H1 (cell line): ENCODE data around the gene GTF2A1L. TPM values are rescaled to one million over a fixed set of nuclear protein-coding genes. Genes with fewer than 3 reads are reported as not detected.

Experiments
- CTCF ChIA-PET: fragments of 300-600 bp; sonication (Branson Sonifier 250); formaldehyde crosslinking; loops from one replicate; lab custom pipeline; 2021; ENCODE audit not compliant: partially characterized antibody; lab: Charles Lee
- POLR2A ChIA-PET: fragments of 300-600 bp; sonication (Branson Sonifier 250); formaldehyde crosslinking; loops from one replicate; lab custom pipeline; 2021; ENCODE audit warnings: inconsistent platforms; ENCODE audit not compliant: partially characterized antibody; lab: Charles Lee
- DNase-seq, 2 experiments: peaks; one replicate each; pipeline versions ENCODE4 v3.0.0 to v3.0.0-alpha.2; 2010 to 2022; ENCODE audit warnings: low spot score in 2 of 2, low read depth in 1 of 2, mixed read lengths in 1 of 2
- FAIRE-seq: peaks from 2 replicates; lab custom pipeline; 2011; peaks lifted over from hg19 to GRCh38; lab: Jason Lieb, UNC
- H2AFZ ChIP-seq: 2 replicates; pipeline ENCODE4 v1.8.1; 2012; ENCODE audit warnings: low read length, inconsistent platforms
- H2AK5ac ChIP-seq: 2 replicates; pipeline ENCODE4 v1.6.1; 2013; ENCODE audit warnings: low read depth, low read length
- H2BK120ac ChIP-seq: replicated peaks from 2 replicates; pipeline ENCODE3; 2013; ENCODE audit warnings: low read depth, low read length, inconsistent platforms
- H2BK12ac ChIP-seq: 2 replicates; pipeline ENCODE4 v1.6.1; 2013; ENCODE audit warnings: low read depth, low read length
- H2BK15ac ChIP-seq: 2 replicates; pipeline ENCODE4 v1.6.1; 2013; ENCODE audit warnings: low read length
- H2BK20ac ChIP-seq: 2 replicates; pipeline ENCODE4 v1.6.1; 2013; ENCODE audit warnings: low read length
- H2BK5ac ChIP-seq: 2 replicates; pipeline ENCODE4 v1.6.1; 2013; ENCODE audit warnings: low read depth, low read length
- H3K14ac ChIP-seq: 2 replicates; pipeline ENCODE4 v1.6.1; 2013; ENCODE audit warnings: inconsistent platforms; ENCODE audit not compliant: insufficient read length
- H3K18ac ChIP-seq: 2 replicates; pipeline ENCODE4 v1.6.1; 2013; ENCODE audit warnings: low read length; ENCODE audit errors: extremely low read depth
- H3K23ac ChIP-seq: 2 replicates; pipeline ENCODE4 v1.6.1; 2013; ENCODE audit warnings: inconsistent platforms; ENCODE audit not compliant: insufficient read length
- H3K23me2 ChIP-seq: 2 replicates; pipeline ENCODE4 v1.6.1; 2013; ENCODE audit warnings: low read depth, low read length
- H3K27ac ChIP-seq: 2 replicates; pipeline ENCODE4 v1.6.1; 2011; ENCODE audit warnings: low read depth, low read length, inconsistent platforms
- H3K27me3 ChIP-seq, 4 experiments: replicated peaks in 1 of 4; 1 replicate in 1 of 4; 2 replicates in 3 of 4; pipeline versions ENCODE4 v1.6.1 to v1.8.1; 2011 to 2013; ENCODE audit warnings: low read length in 3 of 4, mild to moderate bottlenecking in 3 of 4, inconsistent platforms in 2 of 4, mixed read lengths in 2 of 4, moderate library complexity in 1 of 4; ENCODE audit not compliant: control insufficient read depth in 3 of 4, insufficient read depth in 3 of 4; ENCODE audit errors: extremely low read depth in 1 of 4
- H3K36me3 ChIP-seq, 4 experiments: 2 replicates each; pipeline versions ENCODE4 v1.6.1 to v1.8.1; 2011 to 2013; ENCODE audit warnings: mild to moderate bottlenecking in 4 of 4, low read length in 3 of 4, moderate library complexity in 2 of 4, control low read depth in 1 of 4, inconsistent platforms in 1 of 4; ENCODE audit not compliant: insufficient read depth in 4 of 4, control insufficient read depth in 2 of 4
- H3K4ac ChIP-seq: replicated peaks from 2 replicates; pipeline ENCODE3; 2013; ENCODE audit warnings: low read length, low read depth, mixed read lengths, inconsistent platforms; ENCODE audit not compliant: insufficient read length
- H3K4me1 ChIP-seq, 4 experiments: replicated peaks in 1 of 4; 1 replicate in 1 of 4; 2 replicates in 3 of 4; pipeline versions ENCODE4 v1.6.1 to v1.8.1; 2011 to 2013; ENCODE audit warnings: low read length in 3 of 4, inconsistent platforms in 2 of 4, mixed read lengths in 1 of 4; ENCODE audit not compliant: insufficient read depth in 4 of 4, control insufficient read depth in 3 of 4
- H3K4me2 ChIP-seq, 2 experiments: 2 replicates each; pipeline versions ENCODE4 v1.6.1 to v1.8.1; 2011 to 2013; ENCODE audit warnings: low read depth in 2 of 2, low read length in 2 of 2, control low read depth in 1 of 2, inconsistent platforms in 1 of 2, mild to moderate bottlenecking in 1 of 2; ENCODE audit not compliant: insufficient read depth in 1 of 2
- H3K4me3 ChIP-seq, 4 experiments: fragments of 200-600, 300-600 bp in 1 of 4; sonication (generic), shearing (Covaris generic), sonication (Bioruptor Twin) in 1 of 4; 2 replicates each; pipeline versions ENCODE4 v1.5.1 to v1.8.1; 2011 to 2016; ENCODE audit warnings: low read length in 4 of 4, low read depth in 3 of 4, control low read depth in 2 of 4, inconsistent platforms in 2 of 4, mild to moderate bottlenecking in 2 of 4, mixed read lengths in 1 of 4, moderate library complexity in 1 of 4; ENCODE audit not compliant: insufficient read depth in 2 of 4; ENCODE audit errors: extremely low read depth in 1 of 4
- H3K56ac ChIP-seq: replicated peaks from 2 replicates; pipeline ENCODE3; 2013; ENCODE audit warnings: low read depth, mild to moderate bottlenecking, mixed read lengths, low read length, inconsistent platforms; ENCODE audit not compliant: insufficient read length
- H3K79me1 ChIP-seq: 2 replicates; pipeline ENCODE4 v1.6.1; 2013; ENCODE audit warnings: low read depth, low read length, control low read depth
- H3K79me2 ChIP-seq, 2 experiments: 2 replicates each; pipeline versions ENCODE4 v1.6.1 to v1.8.1; 2012 to 2013; ENCODE audit warnings: low read length in 2 of 2, mild to moderate bottlenecking in 2 of 2, inconsistent platforms in 1 of 2; ENCODE audit not compliant: insufficient read depth in 2 of 2, control insufficient read depth in 1 of 2
- H3K9ac ChIP-seq, 4 experiments: replicated peaks in 1 of 4; 1 replicate in 1 of 4; 2 replicates in 3 of 4; pipeline versions ENCODE4 v1.6.1 to v1.8.1; 2011 to 2013; ENCODE audit warnings: low read depth in 3 of 4, low read length in 3 of 4, control low read depth in 2 of 4, mild to moderate bottlenecking in 2 of 4, moderate library complexity in 2 of 4, inconsistent platforms in 1 of 4; ENCODE audit errors: extremely low read depth in 1 of 4
- H3K9me3 ChIP-seq, 2 experiments: 2 replicates each; pipeline versions ENCODE4 v1.6.1 to v1.8.1; 2012 to 2013; ENCODE audit warnings: mild to moderate bottlenecking in 2 of 2, moderate library complexity in 2 of 2, control low read depth in 1 of 2, inconsistent platforms in 1 of 2, low read depth in 1 of 2, low read length in 1 of 2, mixed read lengths in 1 of 2; ENCODE audit not compliant: insufficient read depth in 2 of 2
- H4K20me1 ChIP-seq, 2 experiments: replicated peaks in 1 of 2; 2 replicates each; pipeline versions ENCODE3 to v1.8.1; 2011 to 2013; ENCODE audit warnings: inconsistent platforms in 2 of 2, low read length in 2 of 2, mild to moderate bottlenecking in 1 of 2; ENCODE audit not compliant: insufficient read depth in 2 of 2, control insufficient read depth in 1 of 2
- H4K5ac ChIP-seq: 2 replicates; pipeline ENCODE4 v1.6.1; 2013; ENCODE audit warnings: low read length, low read depth, mixed read lengths, inconsistent platforms; ENCODE audit not compliant: insufficient read length
- H4K8ac ChIP-seq: 2 replicates; pipeline ENCODE4 v1.8.0; 2013; ENCODE audit warnings: mild to moderate bottlenecking, moderate library complexity, low read length, inconsistent platforms; ENCODE audit not compliant: insufficient read depth; ENCODE audit errors: extremely low read depth
- H4K91ac ChIP-seq: replicated peaks from 2 replicates; pipeline ENCODE3; 2013; ENCODE audit warnings: low read length, mixed read lengths, inconsistent platforms; ENCODE audit not compliant: insufficient read length
- BACH1 ChIP-seq: IDR thresholded peaks from 2 replicates; pipeline ENCODE4 v1.6.1; 2012; ENCODE audit warnings: low read length, improper control_type of control experiment
- BRCA1 ChIP-seq: IDR thresholded peaks from 2 replicates; pipeline ENCODE4 v1.6.1; 2012; ENCODE audit warnings: low read depth, low read length, improper control_type of control experiment
- CBX5 ChIP-seq: fragments of 300-800, 300-1000 bp; sonication (generic); IDR thresholded peaks from 2 replicates; pipeline ENCODE4 v1.7.1; 2016; ENCODE audit warnings: antibody characterized with exemption, low read length, low read depth
- CHD1 ChIP-seq: IDR thresholded peaks from 2 replicates; pipeline ENCODE4 v1.6.1; 2012; ENCODE audit warnings: low read depth, low read length, improper control_type of control experiment
- HDAC2 ChIP-seq, 2 experiments: fragments of 300-600 bp in 1 of 2; sonication (generic) in 1 of 2; IDR thresholded peaks; 2 replicates each; pipeline ENCODE4 v1.6.1; 2011 to 2012; ENCODE audit warnings: low read depth in 2 of 2, low read length in 2 of 2, mild to moderate bottlenecking in 2 of 2, moderate library complexity in 2 of 2, borderline replicate concordance in 1 of 2, inconsistent platforms in 1 of 2
- RXRA ChIP-seq: IDR thresholded peaks from 2 replicates; pipeline ENCODE4 v1.6.1; 2011; ENCODE audit warnings: low read depth, mild to moderate bottlenecking, low read length, moderate library complexity; ENCODE audit not compliant: insufficient read depth
- SIX5 ChIP-seq: IDR thresholded peaks from 2 replicates; pipeline ENCODE4 v1.6.1; 2011; ENCODE audit warnings: mild to moderate bottlenecking, low read depth, low read length
- SP1 ChIP-seq: IDR thresholded peaks from 2 replicates; pipeline ENCODE4 v1.6.1; 2011; ENCODE audit warnings: low read depth, low read length
- SP4 ChIP-seq: IDR thresholded peaks from 2 replicates; pipeline ENCODE4 v1.6.1; 2012; ENCODE audit warnings: low read length, inconsistent platforms
- SRF ChIP-seq: IDR thresholded peaks from 2 replicates; pipeline ENCODE4 v1.6.1; 2011; ENCODE audit warnings: mild to moderate bottlenecking, low read depth, low read length, moderate library complexity
- SUZ12 ChIP-seq: fragments of 200-600 bp; sonication (generic); IDR thresholded peaks from 2 replicates; pipeline ENCODE4 v1.6.1; 2012; ENCODE audit warnings: mild to moderate bottlenecking, inconsistent platforms, low read length, moderate library complexity, mixed read lengths
- TAF7 ChIP-seq: optimal IDR thresholded peaks from 2 replicates; pipeline ENCODE3; 2011; ENCODE audit warnings: low read depth, mild to moderate bottlenecking, inconsistent platforms, low read length, moderate library complexity, borderline replicate concordance
- polyA plus RNA-seq, 7 experiments: library from polyadenylated mRNA; depleted of rRNA in 3 of 7; stranded (reverse) in 5 of 7; unstranded in 2 of 7; fragments of >200 nt in 5 of 7; fragments of 200-250 nt in 2 of 7; gene quantifications; 1 replicate in 5 of 7; 2 replicates in 1 of 7; 4 replicates in 1 of 7; pipeline versions ENCODE4 v1.2.1 to v1.2.3, GENCODE V29; 2011 to 2013; ENCODE audit warnings: missing spikeins in 2 of 7, mixed read lengths in 2 of 7
- total RNA-seq: library from RNA; stranded (reverse); fragmentation: NEBNext Ultra II Directional; extraction: Animal tissue kit (Norgen Biotek cat#: 25700); gene quantifications from 2 replicates; pipeline ENCODE4 v1.2.1, GENCODE V29; 2021
- TF ChIP-seq, protein P1 (sequence below): IDR thresholded peaks from 2 replicates; pipeline ENCODE4 v1.6.1; 2012; ENCODE audit warnings: low read length, inconsistent platforms

The GTF2A1L gene
- total and polyA plus RNA-seq, 2 of the 8 experiments (the other 6 are each of a cell fraction or from before 2014, with no cell fraction given), result 0.18 TPM; not detected in 1

DNA sequence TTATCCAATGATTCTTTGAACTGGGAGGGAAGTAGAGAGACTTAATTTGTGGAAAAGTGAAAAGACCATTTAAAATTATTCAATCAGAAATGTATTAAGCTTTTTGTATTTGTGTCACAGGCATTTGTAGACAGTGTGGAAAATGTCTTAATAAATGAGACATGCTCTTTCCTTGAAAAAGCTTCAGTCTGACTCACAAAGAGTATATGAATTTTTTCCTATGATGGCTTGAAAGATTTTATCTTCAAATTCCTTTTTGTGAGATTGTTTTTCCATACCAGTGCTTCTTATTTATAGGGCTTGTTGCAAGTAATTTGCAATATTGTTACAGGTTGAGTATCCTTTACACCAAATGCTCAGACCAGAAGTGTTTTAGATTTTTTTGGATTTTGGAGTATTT, 48.2 kb upstream of the GTF2A1L start:
- H3K79me1 ChIP-seq, result no peaks in the 10 kb centered on the region
- no peaks in the 10 kb centered on the region for H3K27me3 ChIP-seq
- no peak overlapping the region for H2AFZ ChIP-seq
- H2AK5ac ChIP-seq, result no peak overlapping the region
- H3K56ac ChIP-seq, result no peak overlapping the region
- H3K4me3 ChIP-seq, result no peak overlapping the region
- no peaks in the 10 kb centered on the region for H3K9me3 ChIP-seq
- no peak overlapping the region for H2BK20ac ChIP-seq
- H3K4ac ChIP-seq, result no peak overlapping the region
- ChIA-PET CTCF (interaction anchor here (0.7 to 2.5 kb wide), 6 partner anchors 9 to 78 kb away, joined by 3 to 7 read pairs (median 4); no protein-coding TSS in a partner anchor), POLR2A (interaction anchor here (0.8 kb wide), 1 partner anchor 9 kb away, joined by 3 read pairs; no protein-coding TSS in a partner anchor)
- DNase-seq (no peak), FAIRE-seq (no peak)
- H2BK15ac ChIP-seq, result no peak overlapping the region
- no peak overlapping the region for H3K4me2 ChIP-seq
- H3K23ac ChIP-seq, result no peak overlapping the region
- peaks cover 0 to 2% (median 0%) of the 10 kb centered on the region in 4 experiments; a peak in 1 of 7 replicates for H3K4me1 ChIP-seq
- no peaks in the 10 kb centered on the region for H3K23me2 ChIP-seq
- no peak overlapping the region for H2BK12ac ChIP-seq
- H4K8ac ChIP-seq, result no peak overlapping the region
- H4K20me1 ChIP-seq, result peaks cover 0 to 2% of the 10 kb centered on the region in 2 experiments
- no peaks in the 10 kb centered on the region for H3K36me3 ChIP-seq
- H3K79me2 ChIP-seq, result no peaks in the 10 kb centered on the region
- no peak overlapping the region for H3K9ac ChIP-seq
- no peak overlapping the region for H3K14ac ChIP-seq
- no peak overlapping the region for H4K91ac ChIP-seq
- H3K27ac ChIP-seq, result no peak overlapping the region
- no peak overlapping the region for H3K18ac ChIP-seq
- H2BK120ac ChIP-seq, result no peak overlapping the region
- H4K5ac ChIP-seq, result no peak overlapping the region
- H2BK5ac ChIP-seq, result no peak overlapping the region
- TF ChIP-seq CBX5 (no peak), BRCA1 (no peak), SRF (no peak), TAF7 (no peak), SP4 (no peak), SP1 (no peak), SUZ12 (no peak), RXRA (no peak), SIX5 (no peak), CHD1 (no peak), HDAC2 (IDR thresholded peaks at IDR 0.05; ENCODE audit: borderline replicate concordance in 1 of 2, low read depth in 2 of 2, low read length in 2 of 2) (no peak), BACH1 (no peak)
- TF ChIP-seq, protein P1, sequence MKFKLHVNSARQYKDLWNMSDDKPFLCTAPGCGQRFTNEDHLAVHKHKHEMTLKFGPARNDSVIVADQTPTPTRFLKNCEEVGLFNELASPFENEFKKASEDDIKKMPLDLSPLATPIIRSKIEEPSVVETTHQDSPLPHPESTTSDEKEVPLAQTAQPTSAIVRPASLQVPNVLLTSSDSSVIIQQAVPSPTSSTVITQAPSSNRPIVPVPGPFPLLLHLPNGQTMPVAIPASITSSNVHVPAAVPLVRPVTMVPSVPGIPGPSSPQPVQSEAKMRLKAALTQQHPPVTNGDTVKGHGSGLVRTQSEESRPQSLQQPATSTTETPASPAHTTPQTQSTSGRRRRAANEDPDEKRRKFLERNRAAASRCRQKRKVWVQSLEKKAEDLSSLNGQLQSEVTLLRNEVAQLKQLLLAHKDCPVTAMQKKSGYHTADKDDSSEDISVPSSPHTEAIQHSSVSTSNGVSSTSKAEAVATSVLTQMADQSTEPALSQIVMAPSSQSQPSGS, result no peak
